ENCODE results near the gene ALK.

Gene ALK

GRCh38 chr2:29628108-29628745 lies 293.2 kb downstream of the ALK start:
- no peak for DNase-seq (ENCODE audit: low spot score)
- Histone ChIP-seq H3K4me3 (no peak overlapping the region), H3K27ac (no peak overlapping the region)
- TF ChIP-seq CTCF (IDR thresholded peaks at IDR 0.05): no peak

- TF ChIP-seq CTCF (IDR thresholded peaks at IDR 0.05): no peak
- H3K4me3 ChIP-seq: no peak overlapping the region
- no peak overlapping the region for H3K27ac ChIP-seq
- DNase-seq (ENCODE audit: low spot score): no peak
These were observed 294.1 kb downstream of the ALK start for GRCh38 chr2:29627279-29627711.

GRCh38 chr2:29620890-29621289 lies 300.5 kb downstream of the ALK start:
- no peak for DNase-seq (ENCODE audit: low spot score)
- Histone ChIP-seq H3K27ac (no peak overlapping the region), H3K4me3 (no peak overlapping the region)
- no peak for TF ChIP-seq CTCF (IDR thresholded peaks at IDR 0.05)

GRCh38 chr2:29619689-29620088 lies 301.7 kb downstream of the ALK start:
- no peak for DNase-seq (ENCODE audit: low spot score)
- Histone ChIP-seq H3K4me3 (no peak overlapping the region), H3K27ac (no peak overlapping the region)
- TF ChIP-seq CTCF (IDR thresholded peaks at IDR 0.05): no peak

GRCh38 chr2:29618024-29618423 lies 303.4 kb downstream of the ALK start:
- no peak overlapping the region for H3K4me3 ChIP-seq
- no peak overlapping the region for H3K27ac ChIP-seq
- no peak for TF ChIP-seq CTCF (IDR thresholded peaks at IDR 0.05)
- DNase-seq (ENCODE audit: low spot score): no peak

- H3K4me3 ChIP-seq: no peak overlapping the region
- no peak for TF ChIP-seq CTCF (IDR thresholded peaks at IDR 0.05)
- DNase-seq (ENCODE audit: low spot score): no peak
- no peak overlapping the region for H3K27ac ChIP-seq
These were observed 304.0 kb downstream of the ALK start for GRCh38 chr2:29617351-29617750.

- H3K4me3 ChIP-seq: no peak overlapping the region
- TF ChIP-seq CTCF (IDR thresholded peaks at IDR 0.05): no peak
- DNase-seq (ENCODE audit: low spot score): no peak
- H3K27ac ChIP-seq: no peak overlapping the region
These were observed 304.8 kb downstream of the ALK start for GRCh38 chr2:29616569-29616968.
